ENCODE measurements around the gene BAIAP2L1. TPM values are rescaled to one million over a fixed set of nuclear protein-coding genes. Genes with fewer than 3 reads are reported as not detected.
"Not testable (repeated sequence)": the region's sequence is repeated elsewhere in the genome, so short reads cannot be mapped to it uniquely, and the experiment has no call there.

BAIAP2L1 gene
- total and polyA plus RNA-seq, 2 experiments from 2014 or later: 24.1 to 38.3 TPM

DNA sequence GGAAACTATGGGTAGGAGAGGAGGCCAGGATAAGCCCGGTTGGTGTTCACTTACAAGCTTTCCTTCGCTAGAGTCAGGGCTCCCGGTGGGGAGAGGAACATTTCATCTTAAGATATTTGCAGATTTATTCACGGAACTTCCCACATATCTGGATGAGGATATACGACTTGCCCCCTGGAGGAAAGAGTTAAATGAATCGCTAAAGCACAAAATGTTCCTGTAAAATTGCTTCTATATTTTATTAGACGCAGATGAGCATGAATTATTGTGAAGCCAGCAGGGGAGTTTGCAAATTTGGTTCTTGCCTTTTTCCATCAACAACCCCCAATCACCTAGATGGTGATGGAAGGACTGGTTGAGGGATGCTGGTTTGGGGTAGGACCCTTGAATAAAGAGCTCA, 47.9 kb upstream of the BAIAP2L1 start (continued):
- TF ChIP-seq ZNF462 (CRISPR knock-in tag; IDR thresholded peaks at IDR 0.05): no peak
- TF ChIP-seq ZNF331 (CRISPR knock-in tag; IDR thresholded peaks at IDR 0.05; ENCODE audit: low read depth): no peak
- no peak for TF ChIP-seq STAT1 (IDR thresholded peaks at IDR 0.05; ENCODE audit: unreplicated experiment)
- no peak for TF ChIP-seq EZH2 (IDR thresholded peaks at IDR 0.05; ENCODE audit: low read depth, unreplicated experiment)

DNA sequence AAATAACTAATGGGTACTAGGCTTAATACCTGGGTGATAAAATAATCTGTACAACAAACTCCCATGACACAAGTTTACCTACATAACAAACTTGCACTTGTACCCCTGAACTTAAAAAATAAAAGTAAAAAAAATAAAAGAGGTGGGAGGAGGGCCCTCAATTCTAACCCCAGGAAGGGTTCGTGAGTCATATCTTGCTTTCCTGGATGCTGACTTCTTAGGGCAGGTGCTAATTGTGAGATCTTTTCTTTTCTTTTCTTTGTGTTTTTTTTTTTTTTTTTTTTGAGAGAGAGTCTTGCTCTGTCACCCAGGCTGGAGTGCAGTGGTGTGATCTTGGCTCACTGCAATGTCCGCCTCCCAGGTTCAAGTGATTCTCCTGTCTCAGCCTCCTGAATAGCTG, 40.1 kb upstream of the BAIAP2L1 start:
- H2AFZ ChIP-seq; H3K27ac ChIP-seq (ENCODE audit: low read depth); H3K36me3 ChIP-seq (ENCODE audit: insufficient read depth); H3K27me3 ChIP-seq (ENCODE audit: insufficient read depth); H3K79me2 ChIP-seq (replicated peaks; ENCODE audit: insufficient read depth); H3K27ac Mint-ChIP-seq; ATAC-seq; H3K9me2 ChIP-seq (ENCODE audit: insufficient read depth); H3K4me1 ChIP-seq (ENCODE audit: insufficient read depth); DNase-seq (ENCODE audit: low spot score); H3K36me3 Mint-ChIP-seq (ENCODE audit: low read depth); H3K4me3 ChIP-seq; H3F3A ChIP-seq (replicated peaks; ENCODE audit: low read depth); H4K20me1 ChIP-seq (replicated peaks; ENCODE audit: insufficient read depth); H3K4me2 ChIP-seq; H3K4me1 Mint-ChIP-seq; H3K4me3 Mint-ChIP-seq: not testable (repeated sequence)
- H3K9me3 Mint-ChIP-seq: peaks cover 14% of the 10 kb centered on the region
- H3K27me3 Mint-ChIP-seq (ENCODE audit: insufficient read depth, low read depth, poor library complexity): peaks cover 11% of the 10 kb centered on the region

GRCh38 chr7:98439484-98439883, 38.6 kb upstream of the BAIAP2L1 start:
- Mint-ChIP-seq H3K4me3 (no peak overlapping the region), H3K27ac (no peak overlapping the region)
- no peak for TF ChIP-seq POLR2AphosphoS5 (IDR thresholded peaks at IDR 0.05; ENCODE audit: low read depth)
- TF ChIP-seq, protein P1, sequence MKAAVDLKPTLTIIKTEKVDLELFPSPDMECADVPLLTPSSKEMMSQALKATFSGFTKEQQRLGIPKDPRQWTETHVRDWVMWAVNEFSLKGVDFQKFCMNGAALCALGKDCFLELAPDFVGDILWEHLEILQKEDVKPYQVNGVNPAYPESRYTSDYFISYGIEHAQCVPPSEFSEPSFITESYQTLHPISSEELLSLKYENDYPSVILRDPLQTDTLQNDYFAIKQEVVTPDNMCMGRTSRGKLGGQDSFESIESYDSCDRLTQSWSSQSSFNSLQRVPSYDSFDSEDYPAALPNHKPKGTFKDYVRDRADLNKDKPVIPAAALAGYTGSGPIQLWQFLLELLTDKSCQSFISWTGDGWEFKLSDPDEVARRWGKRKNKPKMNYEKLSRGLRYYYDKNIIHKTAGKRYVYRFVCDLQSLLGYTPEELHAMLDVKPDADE (IDR thresholded peaks at IDR 0.05): no peak

More at GRCh38 chr7:98439484-98439883, 38.6 kb upstream of the BAIAP2L1 start:
- Histone ChIP-seq H3K79me2 (replicated peaks; ENCODE audit: insufficient read depth) (no peaks in the 10 kb centered on the region), H3K27me3 (ENCODE audit: insufficient read depth) (no peaks in the 10 kb centered on the region), H3K4me3 (no peak overlapping the region), H3K36me3 (ENCODE audit: insufficient read depth) (no peaks in the 10 kb centered on the region), H4K20me1 (replicated peaks; ENCODE audit: insufficient read depth) (no peaks in the 10 kb centered on the region), H3K9me2 (ENCODE audit: insufficient read depth) (no peaks in the 10 kb centered on the region), H3F3A (replicated peaks; ENCODE audit: low read depth) (no peaks in the 10 kb centered on the region), H3K4me2 (no peak overlapping the region), H3K27ac (ENCODE audit: low read depth) (no peak overlapping the region), H3K4me1 (ENCODE audit: insufficient read depth) (no peaks in the 10 kb centered on the region), H2AFZ (no peak overlapping the region)
- Mint-ChIP-seq H3K27me3 (ENCODE audit: insufficient read depth, low read depth, poor library complexity) (peaks cover 11% of the 10 kb centered on the region), H3K36me3 (ENCODE audit: low read depth) (no peaks in the 10 kb centered on the region), H3K9me3 (peaks cover 14% of the 10 kb centered on the region), H3K4me1 (no peaks in the 10 kb centered on the region)
- DNase-seq (ENCODE audit: low spot score) (no peak), ATAC-seq (no peak)

All from GM23338 (cell line).